ENCODE data around the gene BCAP29.

Gene BCAP29

DNA sequence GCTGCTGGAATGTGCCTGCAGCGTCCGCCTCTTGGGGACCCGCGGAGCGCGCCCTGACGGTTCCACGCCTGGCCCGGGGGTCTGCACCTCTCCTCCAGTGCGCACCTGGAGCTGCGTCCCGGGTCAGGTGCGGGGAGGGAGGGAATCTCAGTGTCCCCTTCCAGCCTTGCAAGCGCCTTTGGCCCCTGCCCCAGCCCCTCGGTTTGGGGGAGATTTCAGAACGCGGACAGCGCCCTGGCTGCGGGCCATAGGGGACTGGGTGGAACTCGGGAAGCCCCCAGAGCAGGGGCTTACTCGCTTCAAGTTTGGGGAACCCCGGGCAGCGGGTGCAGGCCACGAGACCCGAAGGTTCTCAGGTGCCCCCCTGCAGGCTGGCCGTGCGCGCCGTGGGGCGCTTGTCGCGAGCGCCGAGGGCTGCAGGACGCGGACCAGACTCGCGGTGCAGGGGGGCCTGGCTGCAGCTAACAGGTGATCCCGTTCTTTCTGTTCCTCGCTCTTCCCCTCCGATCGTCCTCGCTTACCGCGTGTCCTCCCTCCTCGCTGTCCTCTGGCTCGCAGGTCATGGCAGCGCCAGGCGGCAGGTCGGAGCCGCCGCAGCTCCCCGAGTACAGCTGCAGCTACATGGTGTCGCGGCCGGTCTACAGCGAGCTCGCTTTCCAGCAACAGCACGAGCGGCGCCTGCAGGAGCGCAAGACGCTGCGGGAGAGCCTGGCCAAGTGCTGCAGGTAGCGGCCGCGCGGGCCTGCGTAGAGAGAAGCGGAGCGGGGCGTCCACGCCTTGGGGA is 81.2 kb downstream of the BCAP29 start:
- no peak for TF ChIP-seq CTCF (IDR thresholded peaks at IDR 0.05)
- Histone ChIP-seq H3K4me3 (peak overlapping the region; percentile 77), H3K27ac (no peak overlapping the region)
- DNase-seq (ENCODE audit: low spot score): peak; percentile 75

- Histone ChIP-seq H3K4me3 (peak overlapping the region; percentile 77), H3K27ac (no peak overlapping the region)
- no peak for TF ChIP-seq CTCF (IDR thresholded peaks at IDR 0.05)
- DNase-seq (ENCODE audit: low spot score): no peak
Observed at GRCh38 chr7:107661865-107662379, 81.9 kb downstream of the BCAP29 start.

GRCh38 chr7:107663196-107663595 is 83.2 kb downstream of the BCAP29 start:
- DNase-seq (ENCODE audit: low spot score): no peak
- TF ChIP-seq CTCF (IDR thresholded peaks at IDR 0.05): no peak
- H3K27ac ChIP-seq: no peak overlapping the region
- no peak overlapping the region for H3K4me3 ChIP-seq

- no peak for TF ChIP-seq CTCF (IDR thresholded peaks at IDR 0.05)
- DNase-seq (ENCODE audit: low spot score): no peak
- H3K27ac ChIP-seq: no peak overlapping the region
Observed at GRCh38 chr7:107666790-107667189, 86.7 kb downstream of the BCAP29 start.

GRCh38 chr7:107667341-107667740 is 87.3 kb downstream of the BCAP29 start:
- DNase-seq (ENCODE audit: low spot score): no peak
- Histone ChIP-seq H3K27ac (no peak overlapping the region), H3K4me3 (no peak overlapping the region)
- TF ChIP-seq CTCF (IDR thresholded peaks at IDR 0.05): no peak

More at GRCh38 chr7:107666790-107667189, 86.7 kb downstream of the BCAP29 start:
- no peak overlapping the region for H3K4me3 ChIP-seq

DNA sequence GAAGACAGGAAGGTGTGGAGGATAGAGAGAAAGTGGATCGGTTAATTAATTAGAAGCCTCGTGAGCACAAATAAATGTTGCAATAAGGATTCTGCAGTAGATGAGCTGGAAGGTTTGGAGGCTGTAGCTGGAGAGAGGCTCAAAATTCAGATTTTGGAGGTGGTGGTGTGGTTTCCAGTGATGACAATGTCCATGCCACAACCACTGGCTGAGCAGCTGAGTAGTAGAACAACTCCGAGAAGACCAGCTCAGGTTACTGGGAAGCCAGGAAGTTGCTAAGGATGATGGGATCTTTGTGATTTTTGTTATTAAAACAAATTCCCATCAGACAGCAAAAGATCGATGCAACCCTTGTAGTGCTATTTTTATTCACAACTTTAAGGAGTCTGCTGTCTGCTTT is 88.2 kb downstream of the BCAP29 start:
- no peak for DNase-seq (ENCODE audit: low spot score)
- H3K27ac ChIP-seq: no peak overlapping the region
- no peak for TF ChIP-seq CTCF (IDR thresholded peaks at IDR 0.05)
- H3K4me3 ChIP-seq: no peak overlapping the region
